CD4-positive, alpha-beta T cell treated with Interferon gamma for 1 hour (primary cell): Measurements from ENCODE around the gene ROGDI.

ENCODE experiments used
- DNase-seq: peaks from one replicate; pipeline ENCODE4 v3.0.0-alpha.2; 2020

The ROGDI gene

GRCh38 chr16:4765511-4766474 lies 36.6 kb downstream of the ROGDI start:
- DNase-seq: no peak

GRCh38 chr16:4763791-4764190 lies 38.6 kb downstream of the ROGDI start:
- no peak for DNase-seq

GRCh38 chr16:4762205-4762604 lies 40.2 kb downstream of the ROGDI start:
- DNase-seq: no peak

- DNase-seq: no peak
Measured at GRCh38 chr16:4760221-4760910, 42.1 kb downstream of the ROGDI start.

GRCh38 chr16:4755687-4756086 lies 46.7 kb downstream of the ROGDI start:
- DNase-seq: no peak

GRCh38 chr16:4754865-4755264 lies 47.6 kb downstream of the ROGDI start:
- DNase-seq: no peak

- DNase-seq: no peak
Measured at GRCh38 chr16:4753227-4753626, 49.2 kb downstream of the ROGDI start.

GRCh38 chr16:4752351-4753100 lies 49.9 kb downstream of the ROGDI start:
- DNase-seq: no peak

- DNase-seq: no peak
Measured at GRCh38 chr16:4750896-4751295, 51.5 kb downstream of the ROGDI start.

- no peak for DNase-seq
Measured at GRCh38 chr16:4749700-4750257, 52.7 kb downstream of the ROGDI start.

- no peak for DNase-seq
Measured at GRCh38 chr16:4748682-4749411, 53.6 kb downstream of the ROGDI start.

- DNase-seq: no peak
Measured at GRCh38 chr16:4747906-4748681, 54.3 kb downstream of the ROGDI start.

GRCh38 chr16:4746991-4747574 lies 55.4 kb downstream of the ROGDI start:
- DNase-seq: no peak
